ENCODE data around the gene SLC2A9.

Gene SLC2A9

GRCh38 chr4:9781343-9782135 lies 239.8 kb downstream of the SLC2A9 start, which contains the start of gene DRD5:
TSS of gene DRD5 (plus strand) at chr4:9781634. CDS start at chr4:9782030, 396 bp downstream.
- Histone ChIP-seq H3K36me3 (ENCODE audit: control insufficient read depth, insufficient read depth, low read length) (no peaks in the 10 kb centered on the region), H3K27me3 (replicated peaks; ENCODE audit: control insufficient read depth, insufficient read depth, low read length) (no peaks in the 10 kb centered on the region; the same call in 1 of the 2 replicates), H3K4me3 (replicated peaks; ENCODE audit: low read depth, low read length) (no peak within 1 kb of the TSS)
- no peak for TF ChIP-seq CTCF (IDR thresholded peaks at IDR 0.05; ENCODE audit: insufficient read depth, low read length, poor library complexity, severe bottlenecking)
- DNase-seq (ENCODE audit: extremely low read depth, insufficient read length) = no peak
